ENCODE results near the gene HAUS3. TPM values are rescaled to one million over a fixed set of nuclear protein-coding genes. Genes with fewer than 3 reads are reported as not detected.
A peak's percentile ranks its signal among the peaks of the same experiment; 100 is the strongest.

The HAUS3 gene
- total RNA-seq, 4 donors from 2014 or later: 7.6 to 17.9 (median 11.8) TPM

- WGBS: 85% methylated on average over 5 of the region's 15 CpGs
- TF ChIP-seq POLR2AphosphoS5 (IDR thresholded peaks at IDR 0.05) (no peak), EP300 (IDR thresholded peaks at IDR 0.05) (no peak), POLR2A (IDR thresholded peaks at IDR 0.05) (no peak), CTCF (IDR thresholded peaks at IDR 0.05) (no peak)
- H3K4me1 ChIP-seq: peaks cover 72% of the 10 kb centered on the region
- no peaks in the 10 kb centered on the region for H3K27me3 ChIP-seq
- peaks cover 11% of the 10 kb centered on the region for H3K36me3 ChIP-seq
- DNase-seq (ENCODE audit: low spot score in 2 of 2): peak; percentile 58 to 76
- H3K9me3 ChIP-seq: no peaks in the 10 kb centered on the region
- peak overlapping the region; percentile 93 for H3K4me3 ChIP-seq
- H3K27ac ChIP-seq: no peak overlapping the region
Observed at GRCh38 chr4:2259541-2260343, 17.8 kb upstream of the HAUS3 start.

- peak overlapping the region; percentile 93 for H3K4me3 ChIP-seq
- DNase-seq (ENCODE audit: low spot score in 2 of 2): peak; percentile 64 to 79
Observed at GRCh38 chr4:2259036-2259540, 17.2 kb upstream of the HAUS3 start.

GRCh38 chr4:2258091-2259035 lies 16.4 kb upstream of the HAUS3 start:
- H3K36me3 ChIP-seq: peaks cover 23% of the 10 kb centered on the region
- WGBS: no CpG with 5 or more reads among the region's 18 CpGs
- H3K4me3 ChIP-seq: no peak overlapping the region
- H3K27ac ChIP-seq: peak overlapping the region; percentile 14
- no peaks in the 10 kb centered on the region for H3K9me3 ChIP-seq
- TF ChIP-seq POLR2AphosphoS5 (IDR thresholded peaks at IDR 0.05) (no peak), POLR2A (IDR thresholded peaks at IDR 0.05) (no peak), CTCF (IDR thresholded peaks at IDR 0.05) (no peak), EP300 (IDR thresholded peaks at IDR 0.05) (no peak)
- peak; percentile 66 to 78 for DNase-seq (ENCODE audit: low spot score in 2 of 2)
- peaks cover 73% of the 10 kb centered on the region for H3K4me1 ChIP-seq
- H3K27me3 ChIP-seq: no peaks in the 10 kb centered on the region

More at GRCh38 chr4:2259036-2259540, 17.2 kb upstream of the HAUS3 start:
- no peaks in the 10 kb centered on the region for H3K9me3 ChIP-seq
- no peak for TF ChIP-seq POLR2A (IDR thresholded peaks at IDR 0.05)
- no peak for TF ChIP-seq EP300 (IDR thresholded peaks at IDR 0.05)
- TF ChIP-seq CTCF (IDR thresholded peaks at IDR 0.05): no peak
- no peak for TF ChIP-seq POLR2AphosphoS5 (IDR thresholded peaks at IDR 0.05)
- WGBS: no CpG with 5 or more reads among the region's 13 CpGs
- H3K27ac ChIP-seq: no peak overlapping the region
- no peaks in the 10 kb centered on the region for H3K27me3 ChIP-seq
- peaks cover 72% of the 10 kb centered on the region for H3K4me1 ChIP-seq
- H3K36me3 ChIP-seq: peaks cover 15% of the 10 kb centered on the region

- Histone ChIP-seq H3K4me3 (no peak overlapping the region), H3K9me3 (no peaks in the 10 kb centered on the region), H3K27me3 (no peaks in the 10 kb centered on the region), H3K4me1 (peaks cover 72% of the 10 kb centered on the region), H3K36me3 (peaks cover 30% of the 10 kb centered on the region), H3K27ac (peak overlapping the region; percentile 56)
- peak; percentile 56 to 70 for DNase-seq (ENCODE audit: low spot score in 2 of 2)
- TF ChIP-seq POLR2AphosphoS5 (IDR thresholded peaks at IDR 0.05): no peak
- no peak for TF ChIP-seq CTCF (IDR thresholded peaks at IDR 0.05)
- TF ChIP-seq POLR2A (IDR thresholded peaks at IDR 0.05): no peak
- TF ChIP-seq EP300 (IDR thresholded peaks at IDR 0.05): no peak
- 85% methylated on average over 6 of the region's 14 CpGs for WGBS
Observed at GRCh38 chr4:2257361-2258081, 15.6 kb upstream of the HAUS3 start.
